SK-N-SH (cell line): ENCODE results near the gene TRAT1.

Experiments used
- EZH2phosphoT487 ChIP-seq: fragments of 200-600 bp; sonication (generic); IDR thresholded peaks from 2 replicates; pipeline ENCODE4 v1.6.1; 2017; ENCODE audit warnings: low read depth, mixed run types, mild to moderate bottlenecking, antibody characterized with exemption, moderate library complexity, borderline replicate concordance
- SIN3A ChIP-seq: IDR thresholded peaks from 2 replicates; pipeline ENCODE4 v1.6.1; 2012; ENCODE audit warnings: low read depth, mild to moderate bottlenecking, low read length, moderate library complexity, borderline replicate concordance
- TAF1 ChIP-seq: IDR thresholded peaks from 2 replicates; pipeline ENCODE4 v1.6.1; 2012; ENCODE audit warnings: low read depth, mild to moderate bottlenecking, low read length, moderate library complexity, borderline replicate concordance
- USF1 ChIP-seq: IDR thresholded peaks from 2 replicates; pipeline ENCODE4 v1.4.0; 2012; ENCODE audit warnings: low read depth, borderline replicate concordance
- TF ChIP-seq, protein P1 (sequence below): fragments of 200-600 bp; sonication (generic); IDR thresholded peaks from 2 replicates; pipeline ENCODE4 v1.6.1; 2017; ENCODE audit warnings: antibody characterized with exemption, mild to moderate bottlenecking, moderate library complexity

GRCh38 chr3:108791473-108791872, 31.1 kb upstream of the TRAT1 start:
- TF ChIP-seq USF1 = no peak
- no peak for TF ChIP-seq TAF1
- TF ChIP-seq, protein P1, sequence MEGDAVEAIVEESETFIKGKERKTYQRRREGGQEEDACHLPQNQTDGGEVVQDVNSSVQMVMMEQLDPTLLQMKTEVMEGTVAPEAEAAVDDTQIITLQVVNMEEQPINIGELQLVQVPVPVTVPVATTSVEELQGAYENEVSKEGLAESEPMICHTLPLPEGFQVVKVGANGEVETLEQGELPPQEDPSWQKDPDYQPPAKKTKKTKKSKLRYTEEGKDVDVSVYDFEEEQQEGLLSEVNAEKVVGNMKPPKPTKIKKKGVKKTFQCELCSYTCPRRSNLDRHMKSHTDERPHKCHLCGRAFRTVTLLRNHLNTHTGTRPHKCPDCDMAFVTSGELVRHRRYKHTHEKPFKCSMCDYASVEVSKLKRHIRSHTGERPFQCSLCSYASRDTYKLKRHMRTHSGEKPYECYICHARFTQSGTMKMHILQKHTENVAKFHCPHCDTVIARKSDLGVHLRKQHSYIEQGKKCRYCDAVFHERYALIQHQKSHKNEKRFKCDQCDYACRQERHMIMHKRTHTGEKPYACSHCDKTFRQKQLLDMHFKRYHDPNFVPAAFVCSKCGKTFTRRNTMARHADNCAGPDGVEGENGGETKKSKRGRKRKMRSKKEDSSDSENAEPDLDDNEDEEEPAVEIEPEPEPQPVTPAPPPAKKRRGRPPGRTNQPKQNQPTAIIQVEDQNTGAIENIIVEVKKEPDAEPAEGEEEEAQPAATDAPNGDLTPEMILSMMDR = no peak
- TF ChIP-seq SIN3A = no peak
- TF ChIP-seq EZH2phosphoT487 = no peak
